Measurements from ENCODE around the gene ANO6. TPM values are rescaled to one million over a fixed set of nuclear protein-coding genes. Genes with fewer than 3 reads are reported as not detected.

Gene ANO6
- total and polyA plus RNA-seq, 4 donors, result 8.7 to 102 (median 40.5) TPM

- Histone ChIP-seq H3K9me3 (ENCODE audit: control insufficient read depth in 4 of 4, insufficient read depth in 3 of 4, low read length in 3 of 4) (no peaks in the 10 kb centered on the region), H3K36me3 (ENCODE audit: control insufficient read depth in 4 of 4, insufficient read depth in 4 of 4, low read length in 4 of 4) (peaks cover 0 to 12% (median 6%) of the 10 kb centered on the region in 4 donors), H3K27ac (ENCODE audit: low read depth in 1 of 2, low read length in 1 of 2) (no peak overlapping the region), H3K27me3 (ENCODE audit: control insufficient read depth in 3 of 3, insufficient read depth in 3 of 3, low read length in 2 of 3) (no peaks in the 10 kb centered on the region), H3K9ac (ENCODE audit: insufficient read depth in 1 of 2, low read length in 2 of 2) (no peak overlapping the region), H3K4me1 (ENCODE audit: control insufficient read depth in 5 of 5, insufficient read depth in 5 of 5, low read length in 5 of 5) (peaks cover 0 to 13% (median 0%) of the 10 kb centered on the region in 5 donors), H3K4me3 (no peak overlapping the region)
- ATAC-seq (ENCODE audit: insufficient read depth, low FRiP score), result no peak
- WGBS, 2 donors, result 94 to 98% methylated on average over 1 of the region's 1 CpG
- no peak for DNase-seq
- no peak for TF ChIP-seq CTCF (IDR thresholded peaks at IDR 0.05; ENCODE audit: control extremely low read depth, extremely low read depth)
Measured at GRCh38 chr12:45334396-45334795, 118.5 kb downstream of the ANO6 start.

- DNase-seq (no peak), ATAC-seq (ENCODE audit: insufficient read depth, low FRiP score) (no peak)
- Histone ChIP-seq H3K27ac (ENCODE audit: low read depth in 1 of 2, low read length in 1 of 2) (no peak overlapping the region), H3K27me3 (ENCODE audit: control insufficient read depth in 3 of 3, insufficient read depth in 3 of 3, low read length in 2 of 3) (no peaks in the 10 kb centered on the region), H3K9me3 (ENCODE audit: control insufficient read depth in 4 of 4, insufficient read depth in 3 of 4, low read length in 3 of 4) (no peaks in the 10 kb centered on the region), H3K9ac (ENCODE audit: insufficient read depth in 1 of 2, low read length in 2 of 2) (no peak overlapping the region), H3K4me3 (no peak overlapping the region), H3K4me1 (ENCODE audit: control insufficient read depth in 5 of 5, insufficient read depth in 5 of 5, low read length in 5 of 5) (peaks cover 0 to 13% (median 0%) of the 10 kb centered on the region in 5 donors), H3K36me3 (ENCODE audit: control insufficient read depth in 4 of 4, insufficient read depth in 4 of 4, low read length in 4 of 4) (peaks cover 0 to 12% (median 6%) of the 10 kb centered on the region in 4 donors)
- WGBS, 2 donors, result 93 to 97% methylated on average over 2 of the region's 2 CpGs
- no peak for TF ChIP-seq CTCF (IDR thresholded peaks at IDR 0.05; ENCODE audit: control extremely low read depth, extremely low read depth)
Measured at GRCh38 chr12:45336331-45336730, 120.4 kb downstream of the ANO6 start.

GRCh38 chr12:45336762-45337596 is 121.1 kb downstream of the ANO6 start:
- no peak for DNase-seq

More at GRCh38 chr12:45336762-45337596, 121.1 kb downstream of the ANO6 start:
- Histone ChIP-seq H3K27ac (ENCODE audit: low read depth in 1 of 2, low read length in 1 of 2) (peak overlapping the region in 1 of 2 donors; percentile 75), H3K9ac (ENCODE audit: insufficient read depth in 1 of 2, low read length in 2 of 2) (no peak overlapping the region), H3K27me3 (ENCODE audit: control insufficient read depth in 3 of 3, insufficient read depth in 3 of 3, low read length in 2 of 3) (no peaks in the 10 kb centered on the region), H3K4me3 (no peak overlapping the region), H3K9me3 (ENCODE audit: control insufficient read depth in 4 of 4, insufficient read depth in 3 of 4, low read length in 3 of 4) (no peaks in the 10 kb centered on the region), H3K4me1 (ENCODE audit: control insufficient read depth in 5 of 5, insufficient read depth in 5 of 5, low read length in 5 of 5) (peaks cover 0 to 13% (median 0%) of the 10 kb centered on the region in 5 donors), H3K36me3 (ENCODE audit: control insufficient read depth in 4 of 4, insufficient read depth in 4 of 4, low read length in 4 of 4) (peaks cover 0 to 8% (median 4%) of the 10 kb centered on the region in 4 donors)
- 97 to 98% methylated on average over 3 of the region's 3 CpGs for WGBS, 2 donors
- TF ChIP-seq CTCF (IDR thresholded peaks at IDR 0.05; ENCODE audit: control extremely low read depth, extremely low read depth), result no peak
- no peak for ATAC-seq (ENCODE audit: insufficient read depth, low FRiP score)
